ENCODE data around the gene SPTBN4. TPM values are rescaled to one million over a fixed set of nuclear protein-coding genes. Genes with fewer than 3 reads are reported as not detected.
A peak's percentile ranks its signal among the peaks of the same experiment; 100 is the strongest.

SPTBN4 gene
- total and polyA plus RNA-seq, 4 donors = 0.58 to 0.80 (median 0.72) TPM

DNA sequence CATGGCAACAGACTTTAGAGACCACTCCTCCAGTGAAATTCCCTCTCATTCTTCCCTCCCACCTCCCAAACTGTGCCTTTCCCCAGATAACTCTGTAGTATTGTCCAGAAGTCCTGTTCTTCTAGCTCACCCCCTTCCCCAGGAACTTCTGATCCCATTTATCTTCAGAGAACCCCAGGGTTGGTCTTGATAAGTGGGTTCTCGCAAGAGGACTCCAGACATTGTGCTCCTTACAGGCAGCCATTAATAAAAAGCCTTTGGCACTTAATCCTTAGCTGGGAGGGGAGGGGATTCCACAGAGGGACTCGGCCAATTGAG, 136.2 kb downstream of the SPTBN4 start:
- peak overlapping the region in 1 of 2 donors; percentile 91 for H3K9ac ChIP-seq (ENCODE audit: insufficient read depth in 1 of 2, low read length in 2 of 2)
- 52 to 65% methylated on average over 2 of the region's 2 CpGs for WGBS, 2 donors

GRCh38 chr19:40603389-40604170, 136.8 kb downstream of the SPTBN4 start:
- ATAC-seq (ENCODE audit: insufficient read depth, low FRiP score) (peak; percentile 84), DNase-seq (peak; percentile 99)
- WGBS, 2 donors = 3% methylated on average over 42 to 43 of the region's 43 CpGs
- no peak for TF ChIP-seq CTCF (IDR thresholded peaks at IDR 0.05; ENCODE audit: control extremely low read depth, extremely low read depth)
- peaks cover 0 to 55% (median 25%) of the 10 kb centered on the region in 5 donors for H3K4me1 ChIP-seq (ENCODE audit: control insufficient read depth in 5 of 5, insufficient read depth in 5 of 5, low read length in 5 of 5)
- H3K4me3 ChIP-seq = no peak overlapping the region
- peaks cover 0 to 3% (median 0%) of the 10 kb centered on the region in 4 donors for H3K36me3 ChIP-seq (ENCODE audit: control insufficient read depth in 4 of 4, insufficient read depth in 4 of 4, low read length in 4 of 4)
- no peaks in the 10 kb centered on the region for H3K9me3 ChIP-seq (ENCODE audit: control insufficient read depth in 4 of 4, insufficient read depth in 3 of 4, low read length in 3 of 4)
- H3K27ac ChIP-seq (ENCODE audit: low read depth in 1 of 2, low read length in 1 of 2) = peak overlapping the region; percentile 74 to 87
- peak overlapping the region in 1 of 2 donors; percentile 91 for H3K9ac ChIP-seq (ENCODE audit: insufficient read depth in 1 of 2, low read length in 2 of 2)
- H3K27me3 ChIP-seq (ENCODE audit: control insufficient read depth in 3 of 3, insufficient read depth in 3 of 3, low read length in 2 of 3) = peaks cover 0 to 6% (median 0%) of the 10 kb centered on the region in 3 donors

More for the DNA sequence above, 136.2 kb downstream of the SPTBN4 start:
- Histone ChIP-seq H3K27ac (ENCODE audit: low read depth in 1 of 2, low read length in 1 of 2) (peak overlapping the region; percentile 74 to 87), H3K27me3 (ENCODE audit: control insufficient read depth in 3 of 3, insufficient read depth in 3 of 3, low read length in 2 of 3) (peaks cover 0 to 6% (median 0%) of the 10 kb centered on the region in 3 donors), H3K4me3 (no peak overlapping the region), H3K36me3 (ENCODE audit: control insufficient read depth in 4 of 4, insufficient read depth in 4 of 4, low read length in 4 of 4) (peaks cover 0 to 3% (median 0%) of the 10 kb centered on the region in 4 donors), H3K4me1 (ENCODE audit: control insufficient read depth in 5 of 5, insufficient read depth in 5 of 5, low read length in 5 of 5) (peaks cover 0 to 55% (median 25%) of the 10 kb centered on the region in 5 donors), H3K9me3 (ENCODE audit: control insufficient read depth in 4 of 4, insufficient read depth in 3 of 4, low read length in 3 of 4) (no peaks in the 10 kb centered on the region)
- no peak for ATAC-seq (ENCODE audit: insufficient read depth, low FRiP score)
- DNase-seq = no peak
- no peak for TF ChIP-seq CTCF (IDR thresholded peaks at IDR 0.05; ENCODE audit: control extremely low read depth, extremely low read depth)

DNA sequence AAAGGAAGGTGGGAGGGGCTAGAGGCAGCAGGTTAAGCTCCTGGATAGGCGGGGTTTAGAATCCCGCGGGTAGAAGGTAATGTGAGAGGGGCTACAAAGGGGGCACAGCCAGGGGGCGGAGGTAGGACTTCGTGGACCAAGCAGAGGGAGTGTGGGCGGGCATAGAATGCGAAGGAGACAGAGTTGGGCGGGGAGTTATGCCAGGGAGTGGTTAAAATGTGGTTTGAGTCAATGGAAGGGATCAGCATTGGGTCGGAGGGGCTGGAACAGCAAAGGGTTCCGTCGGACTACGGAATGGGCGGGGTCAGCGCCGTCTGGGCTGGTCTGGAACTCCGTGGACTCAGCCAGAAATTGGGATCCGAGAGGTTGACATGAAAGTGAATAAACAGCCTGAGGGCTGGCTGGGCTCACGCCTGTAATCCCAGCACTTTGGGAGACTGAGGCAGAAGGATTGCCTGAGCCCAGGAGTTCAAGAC, 137.4 kb downstream of the SPTBN4 start:
- WGBS, 2 donors = 5 to 7% methylated on average over 18 of the region's 18 CpGs
- peaks cover 0 to 50% (median 25%) of the 10 kb centered on the region in 5 donors for H3K4me1 ChIP-seq (ENCODE audit: control insufficient read depth in 5 of 5, insufficient read depth in 5 of 5, low read length in 5 of 5)
- H3K9me3 ChIP-seq (ENCODE audit: control insufficient read depth in 4 of 4, insufficient read depth in 3 of 4, low read length in 3 of 4) = no peaks in the 10 kb centered on the region
- H3K36me3 ChIP-seq (ENCODE audit: control insufficient read depth in 4 of 4, insufficient read depth in 4 of 4, low read length in 4 of 4) = peaks cover 0 to 7% (median 0%) of the 10 kb centered on the region in 4 donors
- peaks cover 0 to 6% (median 0%) of the 10 kb centered on the region in 3 donors for H3K27me3 ChIP-seq (ENCODE audit: control insufficient read depth in 3 of 3, insufficient read depth in 3 of 3, low read length in 2 of 3)
- no peak overlapping the region for H3K9ac ChIP-seq (ENCODE audit: insufficient read depth in 1 of 2, low read length in 2 of 2)
- no peak for ATAC-seq (ENCODE audit: insufficient read depth, low FRiP score)
- no peak overlapping the region for H3K4me3 ChIP-seq
- no peak for TF ChIP-seq CTCF (IDR thresholded peaks at IDR 0.05; ENCODE audit: control extremely low read depth, extremely low read depth)
- peak overlapping the region; percentile 23 to 47 for H3K27ac ChIP-seq (ENCODE audit: low read depth in 1 of 2, low read length in 1 of 2)
- no peak for DNase-seq
